K562 (cell line): ENCODE measurements around the gene APC. TPM values are rescaled to one million over a fixed set of nuclear protein-coding genes. Genes with fewer than 3 reads are reported as not detected.

Experiments
- ATAC-seq: fragments of 200-7000 bp; cut with Tn5 transposase; 3 replicates; pipeline ENCODE4 v1.9.1; 2020; ENCODE audit warnings: moderate library complexity
- BruUV-seq: library from RNA; stranded (reverse); fragments of 400-500 nt; replicated peaks from 2 replicates; lab custom pipeline; 2021; lab: Mats Ljungman, UMichigan
- CTCF ChIA-PET: fragments of 300-600 bp; formaldehyde crosslinking; extraction: SDS; loops from one replicate; lab custom pipeline; 2021; ENCODE audit warnings: low intra/inter-chr PET ratio; lab: Yijun Ruan, JAX
- POLR2A ChIA-PET: fragments of 300-600, 350-650 bp; sonication (Branson Sonifier 250); formaldehyde crosslinking; extraction: SDS; loops from one replicate; lab custom pipeline; 2021; ENCODE audit warnings: antibody characterized with exemption, inconsistent platforms; lab: Yijun Ruan, JAX
- DNase-seq, 4 experiments: peaks; one replicate each; pipeline versions ENCODE4 v3.0.0 to v3.0.0-alpha.2; 2011 to 2018; ENCODE audit warnings: low spot score in 3 of 4, mixed read lengths in 3 of 4; ENCODE audit errors: extremely low read depth in 1 of 4
- FAIRE-seq: peaks from 2 replicates; lab custom pipeline; 2011; peaks lifted over from hg19 to GRCh38; lab: Jason Lieb, UNC
- H2AFZ ChIP-seq: 2 replicates; pipeline ENCODE4 v1.6.0; 2011; ENCODE audit warnings: low read depth, low read length, control low read depth, inconsistent platforms
- H3K27ac ChIP-seq: fragments of 200-600 bp; 3 replicates; pipeline ENCODE4 v1.8.0; 2011; ENCODE audit warnings: low read depth, mild to moderate bottlenecking, control low read depth, inconsistent platforms, low read length, moderate library complexity, mixed read lengths; ENCODE audit errors: extremely low read depth
- H3K27me3 ChIP-seq, 2 experiments: fragments of 300-600 bp in 1 of 2; 2 replicates in 1 of 2; 3 replicates in 1 of 2; pipeline versions ENCODE4 v1.6.0 to v1.8.0; 2011; ENCODE audit warnings: inconsistent platforms in 2 of 2, low read length in 2 of 2, mild to moderate bottlenecking in 1 of 2, mixed read lengths in 1 of 2, moderate library complexity in 1 of 2; ENCODE audit not compliant: control insufficient read depth in 2 of 2, insufficient read depth in 2 of 2
- H3K36me3 ChIP-seq: fragments of 300-600 bp; 3 replicates; pipeline ENCODE4 v1.8.0; 2011; ENCODE audit warnings: mild to moderate bottlenecking, low read length, inconsistent platforms; ENCODE audit not compliant: control insufficient read depth, insufficient read depth
- H3K4me1 ChIP-seq, 2 experiments: fragments of 200-600 bp in 1 of 2; replicated peaks in 1 of 2; 2 replicates in 1 of 2; 3 replicates in 1 of 2; pipeline versions ENCODE4 v1.5.1 to v1.8.0; 2011; ENCODE audit warnings: inconsistent platforms in 2 of 2, low read length in 2 of 2, mild to moderate bottlenecking in 1 of 2, mixed read lengths in 1 of 2, moderate library complexity in 1 of 2; ENCODE audit not compliant: control insufficient read depth in 2 of 2, insufficient read depth in 2 of 2
- H3K4me2 ChIP-seq: 2 replicates; pipeline ENCODE4 v1.6.1; 2011; ENCODE audit warnings: low read length, control low read depth, inconsistent platforms, mixed read lengths; ENCODE audit not compliant: insufficient read depth
- H3K4me3 ChIP-seq: fragments of 200-600 bp; sonication (generic), shearing (Covaris generic); 2 replicates; pipeline ENCODE4 v1.5.1; 2016; ENCODE audit warnings: control low read depth, inconsistent platforms
- H3K79me2 ChIP-seq: fragments of 200-600 bp; 3 replicates; pipeline ENCODE4 v1.8.0; 2011; ENCODE audit warnings: low read length, inconsistent platforms; ENCODE audit not compliant: control insufficient read depth, insufficient read depth
- H3K9ac ChIP-seq, 2 experiments: 2 replicates each; pipeline versions ENCODE4 v1.6.0 to v1.6.1; 2011; ENCODE audit warnings: low read depth in 2 of 2, low read length in 2 of 2, control low read depth in 1 of 2, inconsistent platforms in 1 of 2, mild to moderate bottlenecking in 1 of 2, mixed read lengths in 1 of 2; ENCODE audit not compliant: insufficient read depth in 1 of 2
- H3K9me1 ChIP-seq: one replicate; pipeline ENCODE4 v1.6.0; 2011; ENCODE audit warnings: inconsistent platforms, mild to moderate bottlenecking, low read length, moderate library complexity; ENCODE audit not compliant: control insufficient read depth, insufficient read depth
- H3K9me3 ChIP-seq: replicated peaks from 2 replicates; pipeline ENCODE4 v1.5.1; 2011; ENCODE audit warnings: low read depth, low read length, inconsistent platforms; ENCODE audit not compliant: control insufficient read depth, insufficient read depth
- H4K20me1 ChIP-seq: replicated peaks from 2 replicates; pipeline ENCODE4 v1.6.1; 2011; ENCODE audit warnings: low read length, inconsistent platforms, mixed read lengths; ENCODE audit not compliant: control insufficient read depth, insufficient read depth
- EWSR1 ChIP-seq: fragments of 450-650 bp; IDR thresholded peaks from 2 replicates; pipeline ENCODE4 v1.6.1; 2018; ENCODE audit warnings: borderline replicate concordance, mild to moderate bottlenecking, low read depth, moderate library complexity; ENCODE audit not compliant: partially characterized antibody
- FOXK2 ChIP-seq, 2 experiments: fragments of 450-650 bp; IDR thresholded peaks in 1 of 2; conservative IDR thresholded peaks in 1 of 2; 2 replicates each; pipeline ENCODE4 v1.6.1; 2016; ENCODE audit warnings: low read depth in 2 of 2, mild to moderate bottlenecking in 1 of 2
- FOXP1 ChIP-seq: sonication (generic); formaldehyde crosslinking; IDR thresholded peaks from 2 replicates; pipeline ENCODE4 v1.8.0; 2022; ENCODE audit warnings: mild to moderate bottlenecking, missing genetic modification reagents
- HNRNPH1 ChIP-seq: fragments of 200-400 bp; formaldehyde crosslinking; optimal IDR thresholded peaks from 2 replicates; pipeline ENCODE3; 2017; ENCODE audit warnings: low read depth, mild to moderate bottlenecking, low read length, moderate library complexity
- KLF10 ChIP-seq: fragments of 250-450 bp; sonication (Bioruptor Pico); IDR thresholded peaks from 2 replicates; pipeline ENCODE4 v1.6.1; 2021; ENCODE audit warnings: matching md5 sums
- PCBP1 ChIP-seq: fragments of 200-400 bp; formaldehyde crosslinking; IDR thresholded peaks from 2 replicates; pipeline ENCODE4 v1.6.1; 2018; ENCODE audit warnings: mild to moderate bottlenecking, low read depth, low read length; ENCODE audit not compliant: poor library complexity, severe bottlenecking
- SMAD1 ChIP-seq: fragments of 150-350 bp; IDR thresholded peaks from 2 replicates; pipeline ENCODE4 v1.6.1; 2014; ENCODE audit warnings: low read length, low read depth; ENCODE audit not compliant: partially characterized antibody
- ZNF121 ChIP-seq: sonication (generic); formaldehyde crosslinking; conservative IDR thresholded peaks from 2 replicates; pipeline ENCODE4 v1.8.0; 2022; ENCODE audit warnings: missing genetic modification reagents
- ZNF57 ChIP-seq: fragments of 450-650 bp; formaldehyde crosslinking; IDR thresholded peaks from 2 replicates; pipeline ENCODE4 v1.4.0; 2020; ENCODE audit warnings: mild to moderate bottlenecking, moderate library complexity
- WGBS: fragments of 100-300 bp; shearing (Covaris generic); methylation state at CpG from one replicate; pipeline ENCODE4 v1.1.6; 2016; ENCODE audit warnings: low coverage, mixed read lengths; ENCODE audit not compliant: insufficient coverage; ENCODE audit errors: missing lambda C conversion rate; 5-methylcytosine and 5-hydroxymethylcytosine counted together
- in situ Hi-C: fragments of 300-500 bp; cut with MboI; formaldehyde crosslinking; loops from 4 replicates; pipeline ENCODE4 v1.15.0; 2018; ENCODE audit warnings: inconsistent platforms, mixed read lengths
- intact Hi-C: fragments of 100-400 bp; cut with micrococcal nuclease; formaldehyde crosslinking; loops from 2 replicates; pipeline ENCODE4 v1.14.2; 2022
- polyA plus RNA-seq, 8 experiments: library from polyadenylated mRNA; depleted of rRNA in 4 of 8; stranded (reverse) in 5 of 8; unstranded in 3 of 8; fragments of >200 nt; fragmentation: Nextera tagmentation in 2 of 8; fragmentation: Illumina TruSeq in 1 of 8; extraction: Ambion mirVana in 2 of 8; extraction: Trizol in 1 of 8; gene quantifications; 2 replicates each; pipeline versions ENCODE4 v1.2.1 to v1.2.3, GENCODE V29; 2011 to 2014; ENCODE audit warnings: inconsistent platforms in 1 of 8, missing spikeins in 1 of 8
- total RNA-seq, 7 experiments: library from RNA; depleted of rRNA in 6 of 7; stranded (reverse); fragments of >200 nt in 6 of 7; fragmentation: Illumina TruSeq in 2 of 7; extraction: Trizol in 2 of 7; gene quantifications; 2 replicates each; pipeline versions ENCODE4 v1.2.1 to v1.2.3, GENCODE V29; 2011 to 2021; ENCODE audit warnings: low replicate concordance in 1 of 7
- TF ChIP-seq, protein P1 (sequence below): fragments of 250-450 bp; sonication (Bioruptor Pico); IDR thresholded peaks from 2 replicates; pipeline ENCODE4 v1.5.0; 2021
- TF ChIP-seq, protein P2 (sequence below): fragments of 450-650 bp; formaldehyde crosslinking; IDR thresholded peaks from 2 replicates; pipeline ENCODE4 v1.4.0; 2022; ENCODE audit warnings: mild to moderate bottlenecking, moderate library complexity
- TF ChIP-seq, protein P3 (sequence below): IDR thresholded peaks from 3 replicates; pipeline ENCODE4 v1.6.1; 2011; ENCODE audit warnings: borderline replicate concordance, mild to moderate bottlenecking, moderate library complexity; ENCODE audit not compliant: insufficient read length; ENCODE audit errors: extremely low read depth
- TF ChIP-seq, protein P4 (sequence below): fragments of 450-650 bp; formaldehyde crosslinking; IDR thresholded peaks from 2 replicates; pipeline ENCODE4 v1.4.0; 2020; ENCODE audit warnings: mild to moderate bottlenecking
- TF ChIP-seq, protein P5 (sequence below): fragments of 450-650 bp; IDR thresholded peaks from 2 replicates; pipeline ENCODE4 v1.6.1; 2016; ENCODE audit warnings: low read depth, mild to moderate bottlenecking, moderate library complexity
- TF ChIP-seq, protein P6 (sequence below): fragments of 250-450 bp; sonication (Bioruptor Pico); IDR thresholded peaks from 2 replicates; pipeline ENCODE4 v1.8.0; 2021; ENCODE audit warnings: moderate library complexity, mild to moderate bottlenecking, inconsistent platforms

APC gene
- total and polyA plus RNA-seq, 9 of the 15 experiments (the other 6 are each of a cell fraction or from before 2014, with no cell fraction given), result 5.7 to 29.5 (median 15.4) TPM

DNA sequence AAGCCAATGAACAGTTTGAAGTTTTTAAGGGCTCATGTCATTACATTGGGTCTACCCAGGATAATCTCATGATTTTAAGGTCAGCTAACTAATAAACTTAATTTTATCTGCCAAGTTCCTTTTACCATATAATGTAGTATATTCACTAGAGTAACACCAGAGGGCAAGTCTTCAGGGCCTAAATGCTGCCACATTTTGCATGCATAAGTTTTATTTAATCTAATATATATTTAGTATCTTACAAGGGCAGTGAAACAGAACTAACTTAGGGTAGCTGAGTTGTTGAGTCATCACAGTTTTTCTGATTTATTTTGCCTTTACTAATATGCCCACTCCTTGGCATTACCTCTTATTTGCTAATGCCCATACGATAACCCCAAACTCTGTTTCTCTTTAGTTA, 8.1 kb upstream of the APC start (continued):
- TF ChIP-seq, protein P1, sequence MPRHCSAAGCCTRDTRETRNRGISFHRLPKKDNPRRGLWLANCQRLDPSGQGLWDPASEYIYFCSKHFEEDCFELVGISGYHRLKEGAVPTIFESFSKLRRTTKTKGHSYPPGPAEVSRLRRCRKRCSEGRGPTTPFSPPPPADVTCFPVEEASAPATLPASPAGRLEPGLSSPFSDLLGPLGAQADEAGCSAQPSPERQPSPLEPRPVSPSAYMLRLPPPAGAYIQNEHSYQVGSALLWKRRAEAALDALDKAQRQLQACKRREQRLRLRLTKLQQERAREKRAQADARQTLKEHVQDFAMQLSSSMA (CRISPR knock-in tag), result no peak
- TF ChIP-seq FOXP1 (CRISPR knock-in tag), result no peak
- TF ChIP-seq, protein P2, sequence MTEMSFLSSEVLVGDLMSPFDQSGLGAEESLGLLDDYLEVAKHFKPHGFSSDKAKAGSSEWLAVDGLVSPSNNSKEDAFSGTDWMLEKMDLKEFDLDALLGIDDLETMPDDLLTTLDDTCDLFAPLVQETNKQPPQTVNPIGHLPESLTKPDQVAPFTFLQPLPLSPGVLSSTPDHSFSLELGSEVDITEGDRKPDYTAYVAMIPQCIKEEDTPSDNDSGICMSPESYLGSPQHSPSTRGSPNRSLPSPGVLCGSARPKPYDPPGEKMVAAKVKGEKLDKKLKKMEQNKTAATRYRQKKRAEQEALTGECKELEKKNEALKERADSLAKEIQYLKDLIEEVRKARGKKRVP (CRISPR knock-in tag), result no peak
- TF ChIP-seq, protein P3, sequence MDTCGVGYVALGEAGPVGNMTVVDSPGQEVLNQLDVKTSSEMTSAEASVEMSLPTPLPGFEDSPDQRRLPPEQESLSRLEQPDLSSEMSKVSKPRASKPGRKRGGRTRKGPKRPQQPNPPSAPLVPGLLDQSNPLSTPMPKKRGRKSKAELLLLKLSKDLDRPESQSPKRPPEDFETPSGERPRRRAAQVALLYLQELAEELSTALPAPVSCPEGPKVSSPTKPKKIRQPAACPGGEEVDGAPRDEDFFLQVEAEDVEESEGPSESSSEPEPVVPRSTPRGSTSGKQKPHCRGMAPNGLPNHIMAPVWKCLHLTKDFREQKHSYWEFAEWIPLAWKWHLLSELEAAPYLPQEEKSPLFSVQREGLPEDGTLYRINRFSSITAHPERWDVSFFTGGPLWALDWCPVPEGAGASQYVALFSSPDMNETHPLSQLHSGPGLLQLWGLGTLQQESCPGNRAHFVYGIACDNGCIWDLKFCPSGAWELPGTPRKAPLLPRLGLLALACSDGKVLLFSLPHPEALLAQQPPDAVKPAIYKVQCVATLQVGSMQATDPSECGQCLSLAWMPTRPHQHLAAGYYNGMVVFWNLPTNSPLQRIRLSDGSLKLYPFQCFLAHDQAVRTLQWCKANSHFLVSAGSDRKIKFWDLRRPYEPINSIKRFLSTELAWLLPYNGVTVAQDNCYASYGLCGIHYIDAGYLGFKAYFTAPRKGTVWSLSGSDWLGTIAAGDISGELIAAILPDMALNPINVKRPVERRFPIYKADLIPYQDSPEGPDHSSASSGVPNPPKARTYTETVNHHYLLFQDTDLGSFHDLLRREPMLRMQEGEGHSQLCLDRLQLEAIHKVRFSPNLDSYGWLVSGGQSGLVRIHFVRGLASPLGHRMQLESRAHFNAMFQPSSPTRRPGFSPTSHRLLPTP, result no peak

DNA sequence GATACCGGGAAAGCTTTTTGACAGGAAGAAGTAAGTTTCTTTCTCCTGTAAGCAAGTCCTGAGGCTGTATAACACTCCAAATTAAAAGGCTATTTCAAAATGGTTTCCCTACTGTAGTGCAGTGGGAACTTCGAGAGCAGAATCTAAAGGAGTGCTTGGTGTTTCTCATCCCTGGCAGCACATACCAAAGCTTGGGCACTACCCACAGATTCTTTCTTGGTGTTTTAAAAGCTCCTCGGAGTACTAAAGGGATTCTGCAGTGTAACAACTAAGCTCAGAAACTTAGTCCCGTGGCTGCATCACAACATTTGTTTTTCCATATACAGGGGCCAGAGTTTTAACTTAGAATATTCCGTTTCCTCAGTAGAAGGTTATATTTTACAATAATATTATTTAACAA, 5.6 kb upstream of the APC start:
- Histone ChIP-seq H3K9me3 (no peaks in the 10 kb centered on the region), H3K4me2 (no peak overlapping the region), H3K4me1 (peaks cover 6 to 12% of the 10 kb centered on the region in 2 experiments; a peak in 4 of 5 replicates), H2AFZ (no peak overlapping the region), H3K27ac (no peak overlapping the region), H3K9me1 (no peaks in the 10 kb centered on the region), H3K9ac (no peak overlapping the region), H3K79me2 (peaks cover 14% of the 10 kb centered on the region; the same call in 2 of the 3 replicates), H4K20me1 (no peaks in the 10 kb centered on the region), H3K27me3 (no peaks in the 10 kb centered on the region), H3K36me3 (no peaks in the 10 kb centered on the region), H3K4me3 (no peak overlapping the region)
- intact Hi-C loops (no loop called here), in situ Hi-C loops (no loop called here)
- no TSS peak for BruUV-seq
- FAIRE-seq (no peak), DNase-seq (no peak), ATAC-seq (no peak)
- CTCF ChIA-PET, result no interaction called here
- 68% methylated on average over 5 of the region's 5 CpGs for WGBS
- POLR2A ChIA-PET, result interaction anchor here (0.6 kb wide), 1 partner anchor 24 kb away, joined by 4 read pairs; no protein-coding TSS in a partner anchor
- TF ChIP-seq HNRNPH1 (no peak), KLF10 (CRISPR knock-in tag) (no peak), SMAD1 (no peak), FOXK2 (conservative IDR thresholded peaks at IDR 0.05 in 1 of 2, IDR thresholded peaks at IDR 0.05 in 1 of 2; ENCODE audit: low read depth in 2 of 2) (no peak), EWSR1 (no peak), ZNF57 (CRISPR knock-in tag) (no peak), ZNF121 (no peak), PCBP1 (no peak)
- TF ChIP-seq, protein P4, sequence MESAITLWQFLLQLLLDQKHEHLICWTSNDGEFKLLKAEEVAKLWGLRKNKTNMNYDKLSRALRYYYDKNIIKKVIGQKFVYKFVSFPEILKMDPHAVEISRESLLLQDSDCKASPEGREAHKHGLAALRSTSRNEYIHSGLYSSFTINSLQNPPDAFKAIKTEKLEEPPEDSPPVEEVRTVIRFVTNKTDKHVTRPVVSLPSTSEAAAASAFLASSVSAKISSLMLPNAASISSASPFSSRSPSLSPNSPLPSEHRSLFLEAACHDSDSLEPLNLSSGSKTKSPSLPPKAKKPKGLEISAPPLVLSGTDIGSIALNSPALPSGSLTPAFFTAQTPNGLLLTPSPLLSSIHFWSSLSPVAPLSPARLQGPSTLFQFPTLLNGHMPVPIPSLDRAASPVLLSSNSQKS (CRISPR knock-in tag), result no peak
- TF ChIP-seq, protein P5, sequence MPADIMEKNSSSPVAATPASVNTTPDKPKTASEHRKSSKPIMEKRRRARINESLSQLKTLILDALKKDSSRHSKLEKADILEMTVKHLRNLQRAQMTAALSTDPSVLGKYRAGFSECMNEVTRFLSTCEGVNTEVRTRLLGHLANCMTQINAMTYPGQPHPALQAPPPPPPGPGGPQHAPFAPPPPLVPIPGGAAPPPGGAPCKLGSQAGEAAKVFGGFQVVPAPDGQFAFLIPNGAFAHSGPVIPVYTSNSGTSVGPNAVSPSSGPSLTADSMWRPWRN, result no peak
- TF ChIP-seq, protein P6, sequence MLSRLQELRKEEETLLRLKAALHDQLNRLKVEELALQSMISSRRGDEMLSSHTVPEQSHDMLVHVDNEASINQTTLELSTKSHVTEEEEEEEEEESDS, result no peak
